Measurements from ENCODE around the gene SIRT3. TPM values are rescaled to one million over a fixed set of nuclear protein-coding genes. Genes with fewer than 3 reads are reported as not detected.
"Not testable (repeated sequence)": the region's sequence is repeated elsewhere in the genome, so short reads cannot be mapped to it uniquely, and the experiment has no call there.

The SIRT3 gene
- total RNA-seq, 1 experiment from 2014 or later, result 12.3 TPM

DNA sequence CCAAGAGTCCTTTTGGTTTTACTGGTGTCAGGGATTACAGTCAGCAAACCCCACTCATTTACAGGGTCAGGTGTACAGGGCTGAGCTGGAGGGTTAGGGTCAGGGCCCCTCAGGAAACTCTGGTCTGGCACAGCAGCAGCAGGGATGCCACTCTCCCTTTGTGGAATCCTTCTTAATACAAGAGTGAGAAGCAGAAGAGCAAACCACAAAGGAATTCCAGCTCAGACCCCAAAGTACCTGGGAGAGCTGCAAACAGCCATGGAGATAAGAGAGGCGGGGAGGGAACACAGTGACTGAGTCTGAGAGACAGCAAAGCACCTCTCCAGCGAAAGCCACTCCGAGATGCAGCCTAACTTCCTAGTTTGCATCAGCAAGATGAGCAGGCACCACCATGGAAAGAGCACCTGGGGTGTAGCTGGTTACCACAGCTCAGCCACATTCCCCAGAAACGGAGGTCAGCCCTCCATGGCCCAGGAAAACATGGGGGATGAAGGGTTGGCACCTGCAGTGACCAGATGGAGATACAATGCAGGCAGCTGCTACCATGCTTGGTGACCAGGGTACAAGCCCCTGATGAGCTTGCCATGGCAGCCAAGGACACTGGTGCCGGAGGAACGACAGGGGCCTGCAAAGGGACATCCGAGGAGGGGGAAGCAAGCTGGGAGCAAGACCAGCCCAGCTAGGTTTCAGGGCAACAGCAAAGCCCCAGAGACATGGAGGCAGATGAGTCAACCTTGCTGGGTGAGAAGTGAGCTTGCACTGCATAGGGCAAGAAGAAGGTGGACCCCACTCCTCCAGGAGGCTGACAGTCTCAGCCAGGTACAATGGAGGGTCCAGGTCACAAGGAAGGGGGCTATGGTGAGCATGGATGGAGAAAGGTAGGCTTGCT, 32.8 kb downstream of the SIRT3 start:
- DNase-seq (ENCODE audit: low spot score), result no peak

DNA sequence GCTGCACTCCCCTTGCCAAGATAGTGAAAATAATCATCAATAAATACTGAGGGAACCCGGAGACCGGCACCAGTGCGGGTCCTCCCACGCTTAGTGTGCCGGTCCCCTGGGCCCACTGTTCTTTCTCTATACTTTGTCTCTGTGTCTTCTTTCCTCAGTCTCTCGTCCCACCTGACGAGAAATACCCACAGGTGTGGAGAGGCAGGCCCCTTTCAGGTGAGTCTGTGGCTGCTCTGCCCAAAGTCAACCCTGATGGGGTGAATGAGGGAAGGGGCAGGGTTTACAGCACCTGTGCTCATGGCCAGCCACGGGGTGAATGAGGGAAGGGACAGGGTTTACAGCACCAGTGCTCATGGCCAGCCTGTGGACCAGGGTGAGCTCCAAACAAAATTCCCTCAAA, 33.7 kb downstream of the SIRT3 start:
- no peak for DNase-seq (ENCODE audit: low spot score)

DNA sequence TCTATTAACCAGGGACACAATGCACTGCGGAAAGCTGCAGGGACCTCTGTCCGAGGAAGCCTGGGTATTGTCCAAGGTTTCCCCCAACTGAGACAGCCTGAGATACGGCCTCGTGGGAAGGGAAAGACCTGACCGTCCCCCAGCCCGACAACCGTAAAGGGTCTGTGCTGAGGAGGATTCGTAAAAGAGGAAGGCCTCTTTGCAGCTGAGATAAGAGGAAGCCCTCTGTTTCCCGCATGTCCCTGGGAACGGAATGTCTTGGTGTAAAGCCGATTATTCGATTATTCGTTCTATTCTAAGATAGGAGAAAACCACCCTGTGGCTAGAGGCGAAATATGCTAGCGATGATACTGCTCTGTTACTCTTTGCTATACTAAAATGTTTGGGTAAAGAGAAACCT, 34.2 kb downstream of the SIRT3 start:
- no peak for DNase-seq (ENCODE audit: low spot score)

DNA sequence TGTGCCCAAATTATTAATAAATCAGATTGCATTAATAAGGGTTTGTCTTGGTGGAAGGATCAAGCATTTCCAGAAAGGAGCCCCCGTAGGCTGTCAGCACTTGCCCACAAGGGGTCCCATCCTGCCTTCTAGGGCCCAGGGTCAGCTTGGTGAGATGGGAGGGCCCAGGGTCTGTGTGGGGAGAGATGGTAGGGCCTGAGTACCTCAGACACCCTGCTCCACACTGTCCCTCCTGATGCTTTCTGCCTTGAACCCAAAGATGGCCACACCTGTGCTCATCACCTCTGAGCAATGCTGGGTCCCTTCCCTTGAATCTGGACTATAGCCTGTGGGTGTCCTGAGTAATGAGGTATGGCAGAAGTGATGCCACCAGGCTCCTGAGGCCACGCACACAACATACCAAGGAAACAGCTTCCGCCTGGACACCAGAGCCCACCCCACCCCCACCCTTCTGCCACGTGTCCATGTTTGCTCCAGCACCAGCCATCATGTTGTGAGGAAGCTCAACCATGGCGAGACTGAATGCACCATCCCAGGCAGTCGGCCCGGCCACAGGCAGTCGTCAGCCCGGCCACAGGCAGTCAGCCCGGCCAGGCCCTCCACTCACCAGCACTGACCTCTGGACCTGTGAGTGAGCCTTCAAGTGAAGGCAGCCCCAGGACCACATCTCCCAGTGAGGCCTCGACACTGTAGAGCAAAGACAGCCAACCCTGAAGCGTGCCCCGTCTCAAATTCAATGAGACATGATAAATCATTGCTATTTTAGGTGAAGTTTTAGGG, 35.7 kb downstream of the SIRT3 start:
- DNase-seq (ENCODE audit: low spot score), result no peak

GRCh38 chr11:199782-200181, 36.4 kb downstream of the SIRT3 start:
- no peak for DNase-seq (ENCODE audit: low spot score)

GRCh38 chr11:199004-199581, 37.0 kb downstream of the SIRT3 start:
- no peak for DNase-seq (ENCODE audit: low spot score)

DNA sequence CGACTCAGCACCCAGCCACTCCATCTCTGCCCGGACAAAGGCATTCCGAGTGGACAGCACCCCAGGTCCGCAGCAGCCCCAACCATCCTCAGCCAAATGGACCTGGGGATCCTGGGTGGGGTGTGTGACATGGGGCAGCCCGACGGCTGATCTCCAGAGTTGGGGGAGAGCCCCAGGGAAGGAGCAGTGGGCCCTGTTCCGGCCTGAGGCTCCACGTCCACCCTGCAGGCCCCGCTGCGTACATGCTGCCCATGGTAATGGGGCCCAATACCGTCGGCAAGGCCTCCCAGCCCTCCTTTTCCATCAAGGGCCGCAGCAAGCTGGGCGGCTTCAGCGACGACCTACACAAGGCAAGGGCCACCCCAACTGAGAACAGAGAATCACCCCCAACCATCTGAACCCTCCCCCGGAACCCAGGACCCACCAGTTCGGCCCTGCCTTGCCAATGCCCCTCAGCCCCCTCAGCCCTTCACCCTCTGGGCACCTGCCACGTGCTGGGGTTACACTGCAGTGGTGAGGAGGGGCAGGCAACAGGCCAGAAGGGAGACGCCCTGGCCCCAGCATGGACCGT, 37.8 kb downstream of the SIRT3 start:
- no peak for DNase-seq (ENCODE audit: low spot score)

GRCh38 chr11:197741-198235, 38.4 kb downstream of the SIRT3 start:
- no peak for DNase-seq (ENCODE audit: low spot score)

DNA sequence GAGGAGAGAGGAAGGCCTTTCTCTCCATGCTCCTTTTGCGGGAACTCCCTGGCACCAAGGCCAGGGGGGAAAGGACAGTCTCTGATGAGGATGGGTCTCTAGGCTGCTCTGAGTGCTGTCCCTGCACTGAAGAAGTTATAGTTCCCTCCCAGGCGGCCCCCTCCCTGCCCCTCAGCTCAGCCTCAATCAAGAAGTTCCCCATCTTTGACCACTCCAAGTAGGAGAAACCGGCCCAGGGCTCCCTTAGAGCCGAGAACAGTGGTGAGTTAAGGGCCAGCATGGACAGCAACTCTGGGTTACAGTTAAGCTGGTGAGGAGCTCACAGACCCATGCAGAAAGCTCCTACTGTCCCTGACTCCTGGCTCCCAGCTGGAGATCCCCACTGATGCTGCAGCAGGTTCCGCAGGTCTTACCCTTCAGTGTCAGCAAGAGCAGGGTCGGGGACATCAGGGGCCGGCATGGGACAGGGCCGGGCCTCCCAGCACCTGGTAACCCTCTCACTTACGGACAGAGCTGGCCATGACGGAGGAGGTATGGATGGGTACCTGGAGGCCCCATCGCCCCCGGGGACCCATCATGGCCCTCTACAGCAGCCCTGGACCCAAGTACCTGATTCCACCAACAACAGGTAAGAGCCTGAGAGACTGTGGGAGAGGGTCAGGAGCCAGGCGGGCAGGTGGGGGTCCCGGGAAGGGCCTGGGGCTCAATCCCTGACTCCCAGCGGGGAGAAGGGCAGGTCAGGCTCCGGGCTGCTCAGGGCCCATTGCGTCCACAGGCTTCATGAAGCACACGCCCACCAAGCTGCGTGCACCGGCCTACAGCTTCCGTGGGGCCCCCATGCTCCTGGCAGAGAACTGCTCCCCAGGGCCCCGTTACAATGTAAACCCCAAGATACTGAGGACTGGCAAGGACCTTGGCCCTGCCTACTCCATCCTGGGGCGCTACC, 39.1 kb downstream of the SIRT3 start:
- no peak for DNase-seq (ENCODE audit: low spot score)

- not testable (repeated sequence) for DNase-seq (ENCODE audit: low spot score)
Observed at GRCh38 chr11:193481-193880, 42.7 kb downstream of the SIRT3 start.

DNA sequence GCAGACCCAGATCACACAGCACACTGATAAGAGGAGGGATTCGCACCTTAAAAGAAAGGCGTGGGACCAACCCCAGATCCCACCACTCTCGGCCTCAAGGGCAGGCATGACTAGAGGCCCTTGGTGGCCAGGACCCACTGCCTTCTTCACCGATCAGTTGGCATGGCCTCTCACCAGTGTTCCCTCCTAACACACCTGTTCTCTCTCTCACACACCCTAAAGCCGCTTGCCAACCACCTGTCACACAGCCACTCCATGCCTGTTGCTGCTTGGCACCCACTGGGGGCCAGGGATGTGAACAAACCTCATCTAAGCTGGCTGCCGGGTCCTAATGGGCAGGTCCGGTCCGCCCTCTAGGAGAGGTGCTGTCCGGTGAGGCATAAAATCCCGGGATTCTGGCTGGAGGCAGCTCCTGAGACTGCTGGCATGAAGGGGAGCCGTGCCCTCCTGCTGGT, 43.4 kb downstream of the SIRT3 start, which contains the start of gene SCGB1C1:
SCGB1C1 (plus strand) TSS at position 405 of the 455 bp plus-strand sequence; CDS start at position 427, 22 bp downstream.
- not testable (repeated sequence) for DNase-seq (ENCODE audit: low spot score)

DNA sequence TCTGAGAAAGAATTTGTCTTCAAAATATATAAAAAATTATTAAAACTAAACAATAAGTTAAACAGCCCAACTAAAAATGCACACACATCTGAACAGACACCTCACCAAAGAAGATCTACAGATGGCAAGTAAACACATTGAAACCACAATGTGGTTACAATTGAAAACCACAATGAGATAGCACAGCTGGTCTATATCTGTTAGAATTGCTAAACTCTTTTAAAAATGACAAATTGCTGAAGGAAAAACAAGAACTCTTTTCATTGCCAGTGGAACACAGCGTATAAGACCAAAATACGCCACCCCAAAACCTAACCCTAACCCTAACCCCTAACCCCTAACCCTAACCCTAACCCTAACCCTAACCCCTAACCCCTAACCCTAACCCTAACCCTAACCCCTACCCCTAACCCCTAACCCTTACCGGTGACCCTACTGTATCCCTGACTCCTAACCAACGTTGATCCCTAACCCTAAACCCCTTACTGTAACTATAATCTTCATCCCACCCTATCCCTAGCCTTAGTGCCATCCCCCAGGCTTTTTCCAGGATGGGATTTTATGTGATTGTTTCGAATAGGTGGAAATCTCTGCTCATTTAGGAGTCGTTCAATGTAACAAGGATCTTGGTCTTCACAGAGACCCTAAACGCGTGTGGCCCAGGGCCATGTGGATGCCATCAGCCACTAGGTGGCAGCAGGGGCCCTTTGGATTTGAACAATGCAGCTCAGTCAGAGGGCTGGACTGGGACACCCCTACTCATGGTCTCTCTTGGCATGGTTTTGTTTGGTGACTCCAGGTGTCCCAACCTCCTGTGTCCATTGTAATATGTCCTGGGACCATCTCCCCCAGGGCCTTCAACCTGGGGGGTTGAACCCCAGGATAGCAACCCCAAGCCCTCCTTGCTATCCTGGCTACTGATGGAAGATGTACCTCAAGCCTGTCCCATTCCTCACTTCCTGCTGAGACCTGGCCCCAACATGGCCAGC, 44.4 kb downstream of the SIRT3 start:
- not testable (repeated sequence) for DNase-seq (ENCODE audit: low spot score)

- DNase-seq (ENCODE audit: low spot score), result not testable (repeated sequence)
Observed at GRCh38 chr11:190546-190945, 45.6 kb downstream of the SIRT3 start.

- DNase-seq (ENCODE audit: low spot score), result not testable (repeated sequence)
Observed at GRCh38 chr11:189843-190311, 46.3 kb downstream of the SIRT3 start.

- not testable (repeated sequence) for DNase-seq (ENCODE audit: low spot score)
Observed at GRCh38 chr11:189200-189783, 46.9 kb downstream of the SIRT3 start.

DNA sequence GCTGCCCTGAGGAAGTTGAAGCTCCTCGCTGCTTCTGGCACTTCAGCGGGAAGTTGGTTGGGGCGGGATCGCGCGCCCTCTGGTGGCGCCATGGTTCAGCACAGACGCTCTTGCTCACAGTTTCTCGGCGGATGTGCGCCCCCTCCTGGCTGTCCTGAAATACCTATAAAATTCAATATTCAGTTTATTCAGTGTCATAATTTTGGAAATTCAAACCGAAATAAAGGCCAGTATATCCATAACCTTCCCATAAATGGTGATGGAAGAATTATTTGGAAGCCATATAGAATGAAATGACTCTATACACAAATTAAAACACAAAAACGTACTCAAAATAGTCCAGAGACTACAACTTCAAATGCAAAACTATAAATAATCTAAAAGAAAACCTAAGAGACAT, 55.9 kb downstream of the SIRT3 start:
- not testable (repeated sequence) for DNase-seq (ENCODE audit: low spot score)

Measured in H4 (cell line).